Measurements from ENCODE around the gene SDSL. TPM values are rescaled to one million over a fixed set of nuclear protein-coding genes. Genes with fewer than 3 reads are reported as not detected.

The SDSL gene, protein sequence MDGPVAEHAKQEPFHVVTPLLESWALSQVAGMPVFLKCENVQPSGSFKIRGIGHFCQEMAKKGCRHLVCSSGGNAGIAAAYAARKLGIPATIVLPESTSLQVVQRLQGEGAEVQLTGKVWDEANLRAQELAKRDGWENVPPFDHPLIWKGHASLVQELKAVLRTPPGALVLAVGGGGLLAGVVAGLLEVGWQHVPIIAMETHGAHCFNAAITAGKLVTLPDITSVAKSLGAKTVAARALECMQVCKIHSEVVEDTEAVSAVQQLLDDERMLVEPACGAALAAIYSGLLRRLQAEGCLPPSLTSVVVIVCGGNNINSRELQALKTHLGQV
- 1 to 10 TPM in 1 of 2 donors, under 1 TPM in 1; 0.76 to 2.6 TPM for total RNA-seq

DNA sequence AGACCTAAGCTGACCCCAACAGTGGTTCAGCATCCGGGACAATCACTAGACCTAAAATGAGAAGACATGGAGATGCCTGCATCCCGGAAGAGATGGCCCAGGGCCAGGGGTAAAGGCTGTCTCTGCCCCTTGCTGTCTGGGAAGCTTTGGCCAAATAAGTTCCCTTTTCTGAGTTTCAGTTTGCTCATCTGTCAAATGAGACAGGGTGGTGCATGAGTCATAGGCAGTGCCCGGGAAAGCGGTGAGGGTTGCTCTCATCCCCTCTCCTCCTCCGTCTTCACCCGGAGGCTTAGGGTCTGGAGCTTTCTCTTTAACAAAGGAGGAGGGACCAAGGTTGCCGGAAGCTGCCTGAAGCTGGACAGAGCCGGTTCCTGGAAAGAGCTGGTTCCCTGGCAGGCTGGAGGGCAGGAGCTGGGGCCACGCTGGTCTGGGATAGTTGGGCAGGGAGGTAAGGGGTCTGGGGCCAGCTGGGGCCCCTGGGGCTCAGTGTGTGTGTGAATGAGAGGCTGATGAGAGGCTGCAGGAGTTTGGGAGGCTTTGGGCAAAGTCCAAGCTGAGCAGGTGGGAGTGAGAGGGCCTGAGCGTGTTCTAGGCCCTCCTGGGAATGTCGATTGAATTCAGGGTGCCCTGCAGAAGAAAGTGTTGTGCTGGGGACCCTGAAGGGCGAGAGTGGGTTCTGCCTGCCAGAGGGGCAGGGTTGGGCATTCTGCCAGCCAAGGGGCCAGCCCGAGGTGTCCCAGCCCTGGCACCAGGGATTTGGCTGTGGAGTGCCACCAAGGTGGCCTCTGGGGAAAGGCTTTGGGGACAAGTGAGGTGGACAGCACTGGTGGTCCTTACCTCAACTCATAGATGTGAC lies at the start of gene SDSL:
Gene SDSL (plus strand): TSS at position 351 of the 856 bp plus-strand sequence. CDS start 5,603 bp downstream, outside the sequence.
- DNase-seq (ENCODE audit: low spot score) (no peak), ATAC-seq (peak; percentile 79 to 94)
- H3K36me3 Mint-ChIP-seq = no peaks in the 10 kb centered on the region
- H3K27ac Mint-ChIP-seq = peak within 1 kb of the TSS; percentile 87 to 93
- H3K4me1 Mint-ChIP-seq (ENCODE audit: low read depth in 2 of 2) = peaks cover 6 to 7% of the 10 kb centered on the region in 2 donors
- peaks cover 0 to 8% of the 10 kb centered on the region in 2 donors for H3K27me3 Mint-ChIP-seq
- H3K4me3 Mint-ChIP-seq = peak within 1 kb of the TSS; percentile 99
- H3K9me3 Mint-ChIP-seq = no peaks in the 10 kb centered on the region

DNA sequence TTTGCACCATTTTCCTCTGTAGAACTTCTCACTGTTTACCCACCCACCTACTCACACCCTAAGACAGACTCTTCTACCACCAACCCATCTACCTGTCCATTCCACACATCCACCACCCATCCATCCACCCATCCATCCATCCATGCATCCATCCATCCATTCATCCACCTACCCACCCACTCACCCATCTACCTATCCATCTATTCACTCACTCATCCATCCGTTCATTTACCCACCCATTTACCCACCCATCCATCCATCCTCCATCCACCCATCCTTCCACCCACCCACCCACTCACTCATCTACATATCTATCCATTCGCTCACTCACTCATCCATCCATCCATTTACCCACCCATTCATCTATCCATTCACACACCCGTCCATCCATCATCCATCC lies 48.7 kb upstream of the SDSL start:
- H3K4me3 Mint-ChIP-seq = no peak overlapping the region
- no peaks in the 10 kb centered on the region for H3K9me3 Mint-ChIP-seq
- peaks cover 11% of the 10 kb centered on the region for H3K36me3 Mint-ChIP-seq
- DNase-seq (ENCODE audit: low spot score) (no peak), ATAC-seq (no peak)
- H3K27me3 Mint-ChIP-seq = no peaks in the 10 kb centered on the region
- H3K27ac Mint-ChIP-seq = no peak overlapping the region
- H3K4me1 Mint-ChIP-seq (ENCODE audit: low read depth in 2 of 2) = peaks cover 0 to 2% of the 10 kb centered on the region in 2 donors

DNA sequence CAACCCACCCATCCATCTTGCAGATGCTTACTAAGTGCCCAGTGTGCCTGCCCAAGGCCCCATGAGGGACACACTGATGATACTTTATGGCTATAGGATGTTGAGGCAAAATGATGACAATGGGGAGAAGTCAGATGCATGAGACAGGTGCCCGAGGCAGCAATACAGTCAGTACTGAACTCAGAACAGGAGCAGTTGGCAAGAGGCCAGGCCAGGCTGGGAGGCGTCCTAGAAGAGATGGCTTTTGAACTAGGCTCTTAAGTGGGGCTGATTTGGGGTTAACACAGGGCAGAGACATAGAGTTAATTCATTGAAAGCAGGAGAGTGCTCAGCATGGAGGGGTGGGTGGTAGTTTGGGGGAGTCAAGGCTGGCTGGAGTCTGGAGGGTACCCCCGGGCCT lies 48.2 kb upstream of the SDSL start:
- H3K27me3 Mint-ChIP-seq = no peaks in the 10 kb centered on the region
- peaks cover 11% of the 10 kb centered on the region for H3K36me3 Mint-ChIP-seq
- H3K9me3 Mint-ChIP-seq = no peaks in the 10 kb centered on the region
- no peak for ATAC-seq
- DNase-seq (ENCODE audit: low spot score) = no peak
- H3K4me3 Mint-ChIP-seq = no peak overlapping the region
- H3K4me1 Mint-ChIP-seq (ENCODE audit: low read depth in 2 of 2) = no peaks in the 10 kb centered on the region
- no peak overlapping the region for H3K27ac Mint-ChIP-seq

DNA sequence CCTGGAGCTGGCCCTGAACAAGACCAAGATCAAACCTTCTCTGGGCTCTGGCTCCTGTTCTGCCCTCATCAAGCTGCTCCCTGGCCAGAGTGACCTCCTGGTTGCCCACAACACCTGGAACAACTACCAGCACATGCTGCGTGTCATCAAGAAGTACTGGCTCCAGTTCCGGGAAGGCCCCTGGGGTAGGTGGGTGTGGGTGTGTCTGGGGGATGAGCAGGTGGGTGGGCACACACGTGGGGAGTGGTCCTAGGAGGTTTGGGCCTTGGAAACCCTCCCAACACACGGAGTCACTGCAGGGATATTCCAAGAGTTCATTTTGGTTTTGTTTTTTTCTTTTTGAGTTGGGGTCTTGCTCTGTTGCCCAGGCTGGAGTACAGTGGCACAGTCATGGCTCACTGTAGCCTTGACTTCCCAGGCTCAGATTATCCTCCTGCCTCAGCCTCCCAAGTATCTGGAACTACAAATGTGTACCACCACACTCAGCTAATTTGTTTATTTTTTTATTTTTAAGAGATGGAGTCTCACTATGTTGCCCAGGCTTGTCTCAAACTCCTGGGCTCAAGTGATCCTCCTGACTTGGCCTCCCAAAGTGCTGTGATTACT lies 47.3 kb upstream of the SDSL start:
- Mint-ChIP-seq H3K36me3 (peaks cover 11% of the 10 kb centered on the region), H3K27me3 (no peaks in the 10 kb centered on the region), H3K4me3 (no peak overlapping the region), H3K27ac (no peak overlapping the region), H3K4me1 (ENCODE audit: low read depth in 2 of 2) (no peaks in the 10 kb centered on the region), H3K9me3 (no peaks in the 10 kb centered on the region)
- ATAC-seq = no peak
- DNase-seq (ENCODE audit: low spot score) = no peak

DNA sequence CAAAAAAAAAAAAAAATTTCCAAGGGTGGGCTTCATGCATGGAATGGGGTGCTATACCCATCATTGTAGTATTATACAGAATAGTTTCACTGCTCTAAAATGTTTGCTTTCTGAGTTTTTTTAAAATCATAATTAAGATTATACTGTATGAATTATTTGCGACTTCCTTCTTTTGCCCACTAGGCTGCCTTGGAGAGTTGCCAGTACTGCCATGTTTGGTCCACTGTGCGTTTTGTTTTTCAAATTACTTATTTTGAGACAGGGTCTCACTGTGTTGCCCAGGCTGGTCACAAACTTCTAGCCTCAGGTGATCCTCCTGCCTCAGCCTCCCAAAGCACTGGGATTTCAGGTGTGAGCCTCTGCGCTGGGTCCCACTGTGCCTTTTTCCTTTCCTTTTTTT lies 43.9 kb upstream of the SDSL start:
- DNase-seq (ENCODE audit: low spot score) (no peak), ATAC-seq (no peak)
- Mint-ChIP-seq H3K9me3 (no peaks in the 10 kb centered on the region), H3K4me1 (ENCODE audit: low read depth in 2 of 2) (no peaks in the 10 kb centered on the region), H3K36me3 (peaks cover 7% of the 10 kb centered on the region), H3K4me3 (no peak overlapping the region), H3K27me3 (no peaks in the 10 kb centered on the region), H3K27ac (no peak overlapping the region)

DNA sequence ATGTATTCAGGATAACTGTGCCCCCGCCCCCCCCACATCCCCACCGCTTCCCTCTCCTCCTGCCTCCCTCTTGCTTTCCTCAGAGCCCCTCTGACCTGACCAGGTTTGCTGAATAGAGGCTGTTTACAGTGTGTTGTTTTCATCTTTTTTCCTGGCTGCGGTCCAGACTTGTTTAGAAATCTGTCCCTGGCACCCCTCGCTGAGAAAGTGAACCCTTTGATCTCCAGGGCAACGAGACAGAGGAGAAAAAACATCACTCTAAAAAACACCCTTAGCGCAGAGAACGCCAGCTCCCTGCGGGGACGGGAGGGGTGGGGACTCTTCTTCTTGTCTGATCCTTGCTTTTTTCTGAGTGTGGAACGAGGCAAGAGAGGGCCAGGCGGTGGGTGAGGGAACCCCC lies 41.0 kb upstream of the SDSL start:
- DNase-seq (ENCODE audit: low spot score) (no peak), ATAC-seq (no peak)
- no peak overlapping the region for H3K4me3 Mint-ChIP-seq
- H3K36me3 Mint-ChIP-seq = no peaks in the 10 kb centered on the region
- no peaks in the 10 kb centered on the region for H3K27me3 Mint-ChIP-seq
- H3K4me1 Mint-ChIP-seq (ENCODE audit: low read depth in 2 of 2) = no peaks in the 10 kb centered on the region
- no peak overlapping the region for H3K27ac Mint-ChIP-seq
- no peaks in the 10 kb centered on the region for H3K9me3 Mint-ChIP-seq

DNA sequence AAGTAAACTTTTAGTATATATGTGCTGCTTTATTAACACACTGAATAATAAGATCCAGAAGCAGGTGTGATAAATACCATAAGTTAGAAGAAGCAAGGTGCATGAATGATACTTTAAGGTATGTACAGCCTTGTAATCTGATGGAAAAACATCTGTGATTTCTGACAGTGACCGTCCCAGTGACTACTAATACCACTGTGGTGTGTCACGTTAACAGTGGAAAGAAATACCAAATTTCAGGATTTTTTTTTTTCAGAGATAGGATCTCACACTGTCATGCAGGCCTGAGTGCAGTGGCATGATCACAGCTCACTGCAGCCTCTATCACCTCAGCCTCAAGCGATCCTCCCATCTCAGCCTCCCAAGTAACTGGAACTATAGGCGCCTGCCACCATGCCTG lies 40.0 kb upstream of the SDSL start:
- DNase-seq (ENCODE audit: low spot score) = no peak
- Mint-ChIP-seq H3K4me3 (no peak overlapping the region), H3K27me3 (no peaks in the 10 kb centered on the region)

DNA sequence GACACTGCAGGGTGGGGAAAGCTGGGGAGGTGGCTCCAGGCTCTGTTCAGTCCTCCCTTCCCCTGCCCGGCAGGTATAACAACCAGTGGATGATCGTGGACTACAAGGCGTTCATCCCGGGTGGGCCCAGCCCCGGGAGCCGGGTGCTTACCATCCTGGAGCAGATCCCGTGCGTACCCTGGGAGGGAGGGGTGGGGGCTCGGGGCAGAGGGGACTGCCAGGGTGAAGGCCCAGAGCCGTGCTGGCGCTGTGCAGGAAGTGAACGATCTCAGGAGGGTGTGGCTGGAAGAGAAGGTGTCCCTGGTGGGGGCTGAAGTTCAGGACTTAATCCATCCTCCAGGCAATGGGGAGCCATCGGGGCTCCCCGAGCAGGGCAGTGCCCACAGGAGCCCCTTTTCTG lies 37.4 kb upstream of the SDSL start:
- H3K9me3 Mint-ChIP-seq = no peaks in the 10 kb centered on the region

More for the DNA sequence above, 40.0 kb upstream of the SDSL start:
- Mint-ChIP-seq H3K4me1 (ENCODE audit: low read depth in 2 of 2) (no peaks in the 10 kb centered on the region), H3K9me3 (no peaks in the 10 kb centered on the region), H3K27ac (no peak overlapping the region), H3K36me3 (no peaks in the 10 kb centered on the region)
- no peak for ATAC-seq

DNA sequence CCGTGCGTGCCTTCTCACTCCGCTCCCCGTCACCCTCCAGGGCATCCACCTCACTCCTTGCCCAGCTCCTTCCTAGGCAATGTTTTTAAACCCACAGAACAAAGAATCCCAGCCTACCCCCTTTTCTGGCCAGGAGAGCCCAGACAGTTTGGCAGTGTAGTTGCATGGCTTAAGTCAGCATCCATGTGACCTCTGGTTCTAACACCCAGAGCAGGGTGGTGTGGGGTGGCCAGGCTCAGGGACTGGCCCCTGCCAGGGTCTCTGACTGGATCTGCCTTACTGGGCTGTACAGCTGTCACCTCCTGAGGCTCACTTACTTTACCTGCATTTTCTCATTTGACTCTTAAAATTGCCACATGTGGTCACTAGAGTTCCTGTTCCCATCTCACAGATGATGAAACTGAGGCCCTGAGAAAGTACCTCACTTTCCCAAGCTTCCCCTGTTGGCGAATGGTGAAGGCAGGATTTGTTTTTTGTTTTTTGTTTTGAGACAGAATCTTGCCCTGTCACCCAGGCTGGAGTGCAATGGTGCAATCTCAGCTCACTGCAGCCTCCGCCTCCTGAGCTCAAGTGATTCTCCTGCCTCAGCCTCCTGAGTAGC lies 36.8 kb upstream of the SDSL start:
- H3K4me3 Mint-ChIP-seq = no peak overlapping the region
- DNase-seq (ENCODE audit: low spot score) (no peak), ATAC-seq (peak in 1 of 2 donors; percentile 56)
- no peak overlapping the region for H3K27ac Mint-ChIP-seq
- no peaks in the 10 kb centered on the region for H3K9me3 Mint-ChIP-seq
- H3K27me3 Mint-ChIP-seq = no peaks in the 10 kb centered on the region
- no peaks in the 10 kb centered on the region for H3K36me3 Mint-ChIP-seq
- H3K4me1 Mint-ChIP-seq (ENCODE audit: low read depth in 2 of 2) = no peaks in the 10 kb centered on the region

More for the DNA sequence above, 37.4 kb upstream of the SDSL start:
- Mint-ChIP-seq H3K4me1 (ENCODE audit: low read depth in 2 of 2) (no peaks in the 10 kb centered on the region), H3K27me3 (no peaks in the 10 kb centered on the region), H3K36me3 (no peaks in the 10 kb centered on the region), H3K27ac (no peak overlapping the region), H3K4me3 (no peak overlapping the region)
- ATAC-seq (peak in 1 of 2 donors; percentile 25), DNase-seq (ENCODE audit: low spot score) (no peak)

DNA sequence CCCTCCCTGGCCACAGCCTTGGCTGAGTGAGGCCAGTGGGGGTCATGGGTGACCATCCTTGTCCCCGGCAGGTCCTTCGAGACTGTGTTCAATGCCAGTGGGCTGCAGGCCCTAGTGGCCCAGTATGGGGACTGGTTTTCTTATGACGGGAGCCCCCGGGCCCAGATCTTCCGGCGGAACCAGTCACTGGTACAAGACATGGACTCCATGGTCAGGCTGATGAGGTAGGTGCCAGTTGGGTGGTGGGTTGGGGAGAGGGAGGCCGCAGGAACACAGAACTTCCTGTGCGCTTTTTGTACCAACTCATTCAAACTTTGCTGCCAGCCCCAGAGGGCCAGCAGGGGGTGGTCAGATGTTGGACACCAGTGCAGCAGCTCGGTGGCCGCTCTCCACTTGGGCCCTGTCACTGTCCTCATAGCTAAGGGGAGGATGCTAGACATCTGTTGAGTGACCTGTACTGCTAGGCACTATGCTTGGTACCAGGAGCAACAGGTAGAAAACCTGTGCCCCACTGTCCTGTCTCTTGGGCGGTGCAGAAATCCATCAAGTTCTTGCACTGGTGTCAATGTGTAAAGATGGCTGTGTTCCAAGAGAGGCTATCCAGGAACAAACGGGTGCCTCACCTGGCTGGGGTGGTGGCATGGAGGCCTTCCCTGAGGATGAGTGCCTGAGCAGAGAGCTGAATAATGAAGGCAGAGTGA lies 35.2 kb upstream of the SDSL start:
- H3K4me3 Mint-ChIP-seq = no peak overlapping the region
- ATAC-seq = no peak
- no peaks in the 10 kb centered on the region for H3K27me3 Mint-ChIP-seq

DNA sequence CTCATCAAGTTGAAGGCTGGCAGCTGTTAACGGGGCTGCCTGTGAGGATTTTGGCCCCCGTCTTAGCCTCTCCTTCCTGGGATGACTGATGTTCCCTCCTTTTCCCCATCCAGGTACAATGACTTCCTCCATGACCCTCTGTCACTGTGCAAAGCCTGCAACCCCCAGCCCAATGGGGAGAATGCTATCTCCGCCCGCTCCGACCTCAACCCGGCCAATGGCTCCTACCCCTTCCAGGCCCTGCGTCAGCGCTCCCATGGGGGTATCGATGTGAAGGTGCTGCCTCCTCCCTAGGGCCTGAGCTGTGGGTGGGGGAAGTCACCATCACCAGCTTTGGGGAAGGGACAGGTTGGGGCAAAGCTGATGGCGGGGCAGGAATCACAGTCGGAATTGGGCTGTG lies 34.5 kb upstream of the SDSL start:
- H3K27me3 Mint-ChIP-seq = no peaks in the 10 kb centered on the region
- no peaks in the 10 kb centered on the region for H3K4me1 Mint-ChIP-seq (ENCODE audit: low read depth in 2 of 2)
- H3K4me3 Mint-ChIP-seq = no peak overlapping the region
- no peaks in the 10 kb centered on the region for H3K36me3 Mint-ChIP-seq
- H3K9me3 Mint-ChIP-seq = no peaks in the 10 kb centered on the region
- no peak for ATAC-seq
- no peak for DNase-seq (ENCODE audit: low spot score)
- H3K27ac Mint-ChIP-seq = no peak overlapping the region

More for the DNA sequence above, 35.2 kb upstream of the SDSL start:
- DNase-seq (ENCODE audit: low spot score) = no peak
- Mint-ChIP-seq H3K9me3 (no peaks in the 10 kb centered on the region), H3K27ac (no peak overlapping the region), H3K36me3 (no peaks in the 10 kb centered on the region), H3K4me1 (ENCODE audit: low read depth in 2 of 2) (no peaks in the 10 kb centered on the region)

DNA sequence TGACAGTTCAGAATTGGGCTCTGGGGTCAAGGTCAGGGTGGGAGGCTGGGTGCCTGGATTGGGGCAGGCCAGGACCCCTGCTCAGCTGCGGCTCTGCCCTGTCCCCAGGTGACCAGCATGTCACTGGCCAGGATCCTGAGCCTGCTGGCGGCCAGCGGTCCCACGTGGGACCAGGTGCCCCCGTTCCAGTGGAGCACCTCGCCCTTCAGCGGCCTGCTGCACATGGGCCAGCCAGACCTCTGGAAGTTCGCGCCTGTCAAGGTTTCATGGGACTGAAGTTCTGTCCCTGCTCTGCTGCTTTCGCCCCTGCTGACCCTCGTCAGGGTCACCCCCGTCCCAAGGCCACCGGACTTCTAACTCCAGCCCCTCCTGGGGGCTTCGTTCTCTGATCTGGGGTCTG lies 33.8 kb upstream of the SDSL start:
- Mint-ChIP-seq H3K4me1 (ENCODE audit: low read depth in 2 of 2) (no peaks in the 10 kb centered on the region), H3K27me3 (no peaks in the 10 kb centered on the region), H3K9me3 (no peaks in the 10 kb centered on the region), H3K36me3 (no peaks in the 10 kb centered on the region), H3K4me3 (no peak overlapping the region), H3K27ac (no peak overlapping the region)
- DNase-seq (ENCODE audit: low spot score) = no peak
- ATAC-seq = peak in 1 of 2 donors; percentile 11

Data from natural killer cell treated with Interleukin-12 subunit alpha and Interleukin-12 subunit beta and Interleukin-15 and Interleukin-18, amount 100 ng/mL, for 72 hours (primary cell).